WTC11 (cell line): ENCODE measurements around the gene CAV2.

Experiments used
- ESRRA ChIP-seq: sonication (generic); formaldehyde crosslinking; IDR thresholded peaks from 2 replicates; pipeline ENCODE4 v1.8.1; 2022; ENCODE audit warnings: mild to moderate bottlenecking, missing genetic modification reagents, borderline replicate concordance
- NFYB ChIP-seq: sonication (generic); formaldehyde crosslinking; conservative IDR thresholded peaks from 2 replicates; pipeline ENCODE4 v1.8.0; 2022; ENCODE audit warnings: low read depth, missing genetic modification reagents
- TP53 ChIP-seq: sonication (generic); formaldehyde crosslinking; IDR thresholded peaks from 2 replicates; pipeline ENCODE4 v1.8.1; 2023; ENCODE audit warnings: mild to moderate bottlenecking, missing genetic modification reagents
- TF ChIP-seq, protein P1 (sequence below): sonication (generic); formaldehyde crosslinking; IDR thresholded peaks from 2 replicates; pipeline ENCODE4 v1.8.0; 2022; ENCODE audit warnings: mild to moderate bottlenecking, missing genetic modification reagents
- TF ChIP-seq, protein P2 (sequence below): fragments of 200-600 bp; IDR thresholded peaks from 2 replicates; pipeline ENCODE4 v1.8.0; 2022; ENCODE audit warnings: antibody characterized with exemption
- TF ChIP-seq, protein P3 (sequence below): sonication (generic); formaldehyde crosslinking; IDR thresholded peaks from 2 replicates; pipeline ENCODE4 v1.8.0; 2022; ENCODE audit warnings: mild to moderate bottlenecking, missing genetic modification reagents
- TF ChIP-seq, protein P4 (sequence below): sonication (generic); formaldehyde crosslinking; IDR thresholded peaks from 2 replicates; pipeline ENCODE4 v1.8.1; 2022; ENCODE audit warnings: low read depth, missing genetic modification reagents, borderline replicate concordance
- TF ChIP-seq, protein P5 (sequence below): sonication (generic); formaldehyde crosslinking; IDR thresholded peaks from 2 replicates; pipeline ENCODE4 v1.8.1; 2022; ENCODE audit warnings: mild to moderate bottlenecking, moderate library complexity, missing genetic modification reagents

DNA sequence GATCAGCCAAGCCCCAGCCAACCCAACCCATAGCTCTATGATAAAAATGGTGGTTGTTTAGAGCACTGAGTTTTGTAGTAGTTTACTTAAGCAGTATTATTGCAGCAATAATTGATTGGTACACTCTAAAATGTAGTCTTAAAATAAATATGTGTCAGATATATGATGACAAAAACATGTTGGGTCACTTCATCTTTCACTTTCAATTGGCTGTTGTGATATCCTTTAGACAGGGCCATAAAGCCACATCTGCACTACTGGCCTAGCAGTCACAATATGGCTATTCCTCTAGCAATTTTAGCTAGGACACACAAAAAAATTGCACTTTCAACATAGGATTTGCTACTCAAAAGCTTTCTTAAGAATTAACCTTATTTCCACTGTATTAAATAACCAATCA is 19.4 kb downstream of the CAV2 start:
- TF ChIP-seq, protein P1, sequence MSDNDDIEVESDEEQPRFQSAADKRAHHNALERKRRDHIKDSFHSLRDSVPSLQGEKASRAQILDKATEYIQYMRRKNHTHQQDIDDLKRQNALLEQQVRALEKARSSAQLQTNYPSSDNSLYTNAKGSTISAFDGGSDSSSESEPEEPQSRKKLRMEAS: no peak
- TF ChIP-seq TP53 (CRISPR knock-in tag) (no peak), ESRRA (CRISPR knock-in tag) (no peak), NFYB (CRISPR knock-in tag) (no peak)
- TF ChIP-seq, protein P2, sequence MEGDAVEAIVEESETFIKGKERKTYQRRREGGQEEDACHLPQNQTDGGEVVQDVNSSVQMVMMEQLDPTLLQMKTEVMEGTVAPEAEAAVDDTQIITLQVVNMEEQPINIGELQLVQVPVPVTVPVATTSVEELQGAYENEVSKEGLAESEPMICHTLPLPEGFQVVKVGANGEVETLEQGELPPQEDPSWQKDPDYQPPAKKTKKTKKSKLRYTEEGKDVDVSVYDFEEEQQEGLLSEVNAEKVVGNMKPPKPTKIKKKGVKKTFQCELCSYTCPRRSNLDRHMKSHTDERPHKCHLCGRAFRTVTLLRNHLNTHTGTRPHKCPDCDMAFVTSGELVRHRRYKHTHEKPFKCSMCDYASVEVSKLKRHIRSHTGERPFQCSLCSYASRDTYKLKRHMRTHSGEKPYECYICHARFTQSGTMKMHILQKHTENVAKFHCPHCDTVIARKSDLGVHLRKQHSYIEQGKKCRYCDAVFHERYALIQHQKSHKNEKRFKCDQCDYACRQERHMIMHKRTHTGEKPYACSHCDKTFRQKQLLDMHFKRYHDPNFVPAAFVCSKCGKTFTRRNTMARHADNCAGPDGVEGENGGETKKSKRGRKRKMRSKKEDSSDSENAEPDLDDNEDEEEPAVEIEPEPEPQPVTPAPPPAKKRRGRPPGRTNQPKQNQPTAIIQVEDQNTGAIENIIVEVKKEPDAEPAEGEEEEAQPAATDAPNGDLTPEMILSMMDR: no peak
- TF ChIP-seq, protein P3, sequence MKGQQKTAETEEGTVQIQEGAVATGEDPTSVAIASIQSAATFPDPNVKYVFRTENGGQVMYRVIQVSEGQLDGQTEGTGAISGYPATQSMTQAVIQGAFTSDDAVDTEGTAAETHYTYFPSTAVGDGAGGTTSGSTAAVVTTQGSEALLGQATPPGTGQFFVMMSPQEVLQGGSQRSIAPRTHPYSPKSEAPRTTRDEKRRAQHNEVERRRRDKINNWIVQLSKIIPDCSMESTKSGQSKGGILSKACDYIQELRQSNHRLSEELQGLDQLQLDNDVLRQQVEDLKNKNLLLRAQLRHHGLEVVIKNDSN (CRISPR knock-in tag): no peak
- TF ChIP-seq, protein P4, sequence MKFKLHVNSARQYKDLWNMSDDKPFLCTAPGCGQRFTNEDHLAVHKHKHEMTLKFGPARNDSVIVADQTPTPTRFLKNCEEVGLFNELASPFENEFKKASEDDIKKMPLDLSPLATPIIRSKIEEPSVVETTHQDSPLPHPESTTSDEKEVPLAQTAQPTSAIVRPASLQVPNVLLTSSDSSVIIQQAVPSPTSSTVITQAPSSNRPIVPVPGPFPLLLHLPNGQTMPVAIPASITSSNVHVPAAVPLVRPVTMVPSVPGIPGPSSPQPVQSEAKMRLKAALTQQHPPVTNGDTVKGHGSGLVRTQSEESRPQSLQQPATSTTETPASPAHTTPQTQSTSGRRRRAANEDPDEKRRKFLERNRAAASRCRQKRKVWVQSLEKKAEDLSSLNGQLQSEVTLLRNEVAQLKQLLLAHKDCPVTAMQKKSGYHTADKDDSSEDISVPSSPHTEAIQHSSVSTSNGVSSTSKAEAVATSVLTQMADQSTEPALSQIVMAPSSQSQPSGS: no peak
- TF ChIP-seq, protein P5, sequence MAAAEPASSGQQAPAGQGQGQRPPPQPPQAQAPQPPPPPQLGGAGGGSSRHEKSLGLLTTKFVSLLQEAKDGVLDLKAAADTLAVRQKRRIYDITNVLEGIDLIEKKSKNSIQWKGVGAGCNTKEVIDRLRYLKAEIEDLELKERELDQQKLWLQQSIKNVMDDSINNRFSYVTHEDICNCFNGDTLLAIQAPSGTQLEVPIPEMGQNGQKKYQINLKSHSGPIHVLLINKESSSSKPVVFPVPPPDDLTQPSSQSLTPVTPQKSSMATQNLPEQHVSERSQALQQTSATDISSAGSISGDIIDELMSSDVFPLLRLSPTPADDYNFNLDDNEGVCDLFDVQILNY (CRISPR knock-in tag): no peak
